H9 (cell line): Measurements from ENCODE around the gene EEF1G. TPM values are rescaled to one million over a fixed set of nuclear protein-coding genes. Genes with fewer than 3 reads are reported as not detected.

Experiments used
- DNase-seq: peaks from one replicate; pipeline ENCODE4 v3.0.0-alpha.2; 2017
- H2AFZ ChIP-seq: one replicate; pipeline ENCODE4 v1.6.1; 2013; ENCODE audit warnings: mild to moderate bottlenecking, low read length, control low read depth, moderate library complexity
- H2AK5ac ChIP-seq: 2 replicates; pipeline ENCODE4 v1.6.1; 2013; ENCODE audit warnings: low read length, control low read depth, mixed read lengths; ENCODE audit not compliant: insufficient read length
- H2BK120ac ChIP-seq: one replicate; pipeline ENCODE4 v1.6.1; 2013; ENCODE audit warnings: low read depth, mild to moderate bottlenecking, low read length, control low read depth, inconsistent platforms; ENCODE audit not compliant: poor library complexity, severe bottlenecking
- H2BK12ac ChIP-seq: 2 replicates; pipeline ENCODE4 v1.6.1; 2013; ENCODE audit warnings: low read length, control low read depth, mixed read lengths, low read depth; ENCODE audit not compliant: insufficient read length
- H2BK15ac ChIP-seq: 2 replicates; pipeline ENCODE4 v1.6.1; 2013; ENCODE audit warnings: low read depth, low read length, control low read depth
- H2BK20ac ChIP-seq: one replicate; pipeline ENCODE4 v1.6.1; 2013; ENCODE audit warnings: low read depth, mild to moderate bottlenecking, low read length, control low read depth, inconsistent platforms; ENCODE audit not compliant: poor library complexity, severe bottlenecking
- H2BK5ac ChIP-seq: 2 replicates; pipeline ENCODE4 v1.6.1; 2013; ENCODE audit warnings: low read length, control low read depth, mixed read lengths; ENCODE audit not compliant: insufficient read length
- H3K14ac ChIP-seq: 2 replicates; pipeline ENCODE4 v1.6.1; 2013; ENCODE audit warnings: low read length, control low read depth; ENCODE audit not compliant: insufficient read depth
- H3K18ac ChIP-seq: 2 replicates; pipeline ENCODE4 v1.6.1; 2013; ENCODE audit warnings: low read depth, mild to moderate bottlenecking, mixed read lengths, low read length, control low read depth; ENCODE audit not compliant: insufficient read length
- H3K23ac ChIP-seq: 2 replicates; pipeline ENCODE4 v1.6.1; 2013; ENCODE audit warnings: low read length, control low read depth, mixed read lengths, low read depth; ENCODE audit not compliant: insufficient read length
- H3K23me2 ChIP-seq: 2 replicates; pipeline ENCODE4 v1.6.1; 2013; ENCODE audit warnings: low read depth, mild to moderate bottlenecking, mixed read lengths, low read length, control low read depth; ENCODE audit not compliant: insufficient read length, poor library complexity, severe bottlenecking
- H3K27ac ChIP-seq: 2 replicates; pipeline ENCODE4 v1.5.1; 2013; ENCODE audit warnings: low read length, control low read depth, mixed read lengths, low read depth; ENCODE audit not compliant: insufficient read length
- H3K27me3 ChIP-seq: 2 replicates; pipeline ENCODE4 v1.6.1; 2013; ENCODE audit warnings: low read length, control low read depth, inconsistent platforms; ENCODE audit not compliant: insufficient read depth
- H3K4ac ChIP-seq: 2 replicates; pipeline ENCODE4 v1.6.1; 2013; ENCODE audit warnings: low read depth, mild to moderate bottlenecking, control low read depth, inconsistent platforms, low read length, moderate library complexity
- H3K4me1 ChIP-seq: 2 replicates; pipeline ENCODE4 v1.6.1; 2013; ENCODE audit warnings: low read length, control low read depth, inconsistent platforms; ENCODE audit not compliant: insufficient read depth
- H3K4me2 ChIP-seq: 2 replicates; pipeline ENCODE4 v1.6.1; 2013; ENCODE audit warnings: low read length, control low read depth, mixed read lengths; ENCODE audit not compliant: insufficient read length, insufficient read depth
- H3K56ac ChIP-seq: 2 replicates; pipeline ENCODE4 v1.6.1; 2013; ENCODE audit warnings: low read depth, mild to moderate bottlenecking, mixed read lengths, low read length, control low read depth; ENCODE audit not compliant: insufficient read length
- H3K79me1 ChIP-seq: 2 replicates; pipeline ENCODE4 v1.6.1; 2013; ENCODE audit warnings: low read depth, mild to moderate bottlenecking, moderate library complexity, low read length, control low read depth, inconsistent platforms; ENCODE audit not compliant: insufficient read depth, poor library complexity, severe bottlenecking
- H3K79me2 ChIP-seq: 2 replicates; pipeline ENCODE4 v1.6.1; 2013; ENCODE audit warnings: low read length, control low read depth, inconsistent platforms; ENCODE audit not compliant: insufficient read depth
- H3K9ac ChIP-seq: 2 replicates; pipeline ENCODE4 v1.6.1; 2013; ENCODE audit warnings: low read length, control low read depth, mixed read lengths; ENCODE audit not compliant: insufficient read length; ENCODE audit errors: extremely low read depth
- H3K9me3 ChIP-seq: one replicate; pipeline ENCODE4 v1.6.1; 2013; ENCODE audit warnings: low read depth, low read length, inconsistent platforms; ENCODE audit not compliant: control insufficient read depth
- H3T11ph ChIP-seq: one replicate; pipeline ENCODE4 v1.6.1; 2013; ENCODE audit warnings: mild to moderate bottlenecking, low read length, control low read depth, inconsistent platforms
- H4K20me1 ChIP-seq: one replicate; pipeline ENCODE4 v1.6.1; 2013; ENCODE audit not compliant: control insufficient read depth, insufficient read length, insufficient read depth
- H4K5ac ChIP-seq: 2 replicates; pipeline ENCODE4 v1.6.1; 2013; ENCODE audit warnings: low read depth, mild to moderate bottlenecking, mixed read lengths, low read length, control low read depth; ENCODE audit not compliant: insufficient read length
- H4K8ac ChIP-seq: replicated peaks from 2 replicates; pipeline ENCODE4 v1.6.1; 2013; ENCODE audit warnings: low read length, control low read depth, mixed read lengths, low read depth; ENCODE audit not compliant: insufficient read length
- H4K91ac ChIP-seq: 2 replicates; pipeline ENCODE4 v1.6.1; 2013; ENCODE audit warnings: low read depth, mild to moderate bottlenecking, moderate library complexity, mixed read lengths, low read length, control low read depth; ENCODE audit not compliant: insufficient read length
- H3K27ac Mint-ChIP-seq, 3 experiments: 2 replicates in 2 of 3; 3 replicates in 1 of 3; pipeline ENCODE4 v1.8.0; 2020 to 2021; ENCODE audit warnings: mixed read lengths in 3 of 3, mild to moderate bottlenecking in 1 of 3, moderate library complexity in 1 of 3
- H3K27me3 Mint-ChIP-seq: 2 replicates; pipeline ENCODE4 v1.8.0; 2021; ENCODE audit warnings: low read depth, mild to moderate bottlenecking, moderate library complexity, mixed read lengths
- H3K36me3 Mint-ChIP-seq, 3 experiments: 2 replicates in 2 of 3; 3 replicates in 1 of 3; pipeline ENCODE4 v1.8.0; 2020 to 2021; ENCODE audit warnings: low read depth in 3 of 3, mixed read lengths in 3 of 3; ENCODE audit not compliant: insufficient read depth in 1 of 3
- H3K4me1 Mint-ChIP-seq, 2 experiments: 2 replicates each; pipeline ENCODE4 v1.8.0; 2020; ENCODE audit warnings: mixed read lengths in 2 of 2
- H3K4me3 Mint-ChIP-seq, 2 experiments: 2 replicates in 1 of 2; 3 replicates in 1 of 2; pipeline ENCODE4 v1.8.0; 2020 to 2021; ENCODE audit warnings: mild to moderate bottlenecking in 2 of 2, mixed read lengths in 2 of 2, moderate library complexity in 1 of 2
- H3K9me3 Mint-ChIP-seq, 2 experiments: 2 replicates in 1 of 2; 3 replicates in 1 of 2; pipeline ENCODE4 v1.8.0; 2020; ENCODE audit warnings: mild to moderate bottlenecking in 2 of 2, mixed read lengths in 2 of 2, moderate library complexity in 1 of 2
- WGBS: extraction: QIAGEN DNeasy Blood & Tissue Kit; methylation state at CpG from one replicate; pipeline ENCODE4 v1.1.7; 2013; ENCODE audit warnings: missing lambda C conversion rate, low lambda C conversion rate, mixed read lengths; ENCODE audit not compliant: insufficient read length; ENCODE audit errors: extremely low coverage; 5-methylcytosine and 5-hydroxymethylcytosine counted together
- total RNA-seq: library from RNA; stranded (reverse); gene quantifications from 2 replicates; pipeline ENCODE4 v1.2.1, GENCODE V29; 2021
- TF ChIP-seq, protein P1 (sequence below): fragments of 200-600 bp; sonication (generic); conservative IDR thresholded peaks from 3 replicates; pipeline ENCODE4 v1.8.0; 2021; ENCODE audit warnings: antibody characterized with exemption, mild to moderate bottlenecking

Gene EEF1G
- total RNA-seq, 1 experiment from 2014 or later = 1,790 TPM

DNA sequence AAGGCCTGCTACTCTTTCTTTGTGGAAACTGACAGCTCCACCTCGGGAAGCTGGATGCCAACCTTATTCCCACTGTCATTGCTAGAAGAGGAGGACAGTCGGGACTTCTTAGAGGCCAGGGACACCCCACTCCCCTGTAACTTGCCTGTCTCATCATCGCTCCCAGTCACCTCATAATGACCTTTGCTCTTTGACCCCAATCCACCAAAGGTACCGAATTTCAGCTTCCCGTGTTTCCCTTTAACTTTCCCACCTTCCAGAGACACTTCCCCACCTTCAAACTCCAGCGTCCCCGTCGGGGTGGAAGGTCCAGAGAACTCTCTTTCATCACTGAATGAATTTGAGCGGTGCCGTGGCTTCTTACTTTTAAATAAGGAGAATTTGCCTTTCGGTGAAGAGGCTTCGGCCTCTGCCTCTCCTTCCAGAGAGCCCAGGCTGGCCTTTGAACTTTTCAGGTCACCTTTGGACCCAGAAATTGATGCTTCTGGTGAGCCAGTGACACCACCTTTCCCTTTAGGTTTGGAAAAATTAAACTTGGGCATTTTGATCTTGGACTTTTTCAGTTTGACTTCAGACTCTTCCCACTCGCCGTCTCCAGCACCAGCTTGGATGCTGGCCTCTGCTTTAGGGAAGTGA, 56.8 kb downstream of the EEF1G start:
- Histone ChIP-seq H2BK15ac (no peak overlapping the region), H4K8ac (no peak overlapping the region), H3K18ac (no peak overlapping the region), H3T11ph (no peak overlapping the region), H3K79me2 (no peaks in the 10 kb centered on the region), H2BK120ac (no peak overlapping the region), H3K4me1 (no peaks in the 10 kb centered on the region), H3K4ac (no peak overlapping the region), H3K27me3 (no peaks in the 10 kb centered on the region), H3K27ac (no peak overlapping the region), H3K79me1 (no peaks in the 10 kb centered on the region), H2AK5ac (no peak overlapping the region), H2BK12ac (no peak overlapping the region), H4K91ac (no peak overlapping the region), H3K56ac (no peak overlapping the region), H4K20me1 (no peaks in the 10 kb centered on the region), H2BK20ac (no peak overlapping the region), H2AFZ (no peak overlapping the region), H3K9me3 (no peaks in the 10 kb centered on the region), H2BK5ac (no peak overlapping the region), H3K23me2 (no peaks in the 10 kb centered on the region), H4K5ac (no peak overlapping the region), H3K9ac (no peak overlapping the region), H3K4me2 (no peak overlapping the region), H3K23ac (no peak overlapping the region), H3K14ac (no peak overlapping the region)
- WGBS = no CpG with 5 or more reads among the region's 14 CpGs
- H3K27ac Mint-ChIP-seq = no peak overlapping the region; a peak in 2 of 7 replicates
- peaks cover 0 to 10% (median 8%) of the 10 kb centered on the region in 3 experiments; a peak in 4 of 7 replicates for H3K36me3 Mint-ChIP-seq
- H3K4me1 Mint-ChIP-seq = no peaks in the 10 kb centered on the region
- peaks cover 11% of the 10 kb centered on the region for H3K27me3 Mint-ChIP-seq
- H3K9me3 Mint-ChIP-seq = peaks cover under 1 to 6% of the 10 kb centered on the region in 2 experiments; a peak in 2 of 5 replicates
- no peak overlapping the region for H3K4me3 Mint-ChIP-seq
- TF ChIP-seq, protein P1, sequence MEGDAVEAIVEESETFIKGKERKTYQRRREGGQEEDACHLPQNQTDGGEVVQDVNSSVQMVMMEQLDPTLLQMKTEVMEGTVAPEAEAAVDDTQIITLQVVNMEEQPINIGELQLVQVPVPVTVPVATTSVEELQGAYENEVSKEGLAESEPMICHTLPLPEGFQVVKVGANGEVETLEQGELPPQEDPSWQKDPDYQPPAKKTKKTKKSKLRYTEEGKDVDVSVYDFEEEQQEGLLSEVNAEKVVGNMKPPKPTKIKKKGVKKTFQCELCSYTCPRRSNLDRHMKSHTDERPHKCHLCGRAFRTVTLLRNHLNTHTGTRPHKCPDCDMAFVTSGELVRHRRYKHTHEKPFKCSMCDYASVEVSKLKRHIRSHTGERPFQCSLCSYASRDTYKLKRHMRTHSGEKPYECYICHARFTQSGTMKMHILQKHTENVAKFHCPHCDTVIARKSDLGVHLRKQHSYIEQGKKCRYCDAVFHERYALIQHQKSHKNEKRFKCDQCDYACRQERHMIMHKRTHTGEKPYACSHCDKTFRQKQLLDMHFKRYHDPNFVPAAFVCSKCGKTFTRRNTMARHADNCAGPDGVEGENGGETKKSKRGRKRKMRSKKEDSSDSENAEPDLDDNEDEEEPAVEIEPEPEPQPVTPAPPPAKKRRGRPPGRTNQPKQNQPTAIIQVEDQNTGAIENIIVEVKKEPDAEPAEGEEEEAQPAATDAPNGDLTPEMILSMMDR = no peak
- DNase-seq = no peak
